DOHH2 (cell line): Measurements from ENCODE around the gene COL4A4.

Experiments
- H3F3A ChIP-seq: fragments of 200-600 bp; sonication (generic), shearing (Covaris generic); 2 replicates; pipeline ENCODE4 v1.6.0; 2016; ENCODE audit warnings: antibody characterized with exemption, mild to moderate bottlenecking; ENCODE audit not compliant: control insufficient read depth, insufficient read depth
- H3K27ac ChIP-seq: fragments of 200-600 bp; sonication (generic); 2 replicates; pipeline ENCODE4 v1.5.1; 2014; ENCODE audit warnings: low read depth, mild to moderate bottlenecking, low read length, moderate library complexity
- H3K27me3 ChIP-seq: fragments of 200-600 bp; sonication (generic); 2 replicates; pipeline ENCODE4 v1.6.1; 2014; ENCODE audit warnings: mild to moderate bottlenecking, low read length, mixed read lengths; ENCODE audit not compliant: control insufficient read depth
- H3K36me3 ChIP-seq: fragments of 200-600 bp; sonication (generic); 2 replicates; pipeline ENCODE4 v1.6.1; 2014; ENCODE audit warnings: mild to moderate bottlenecking, low read length, moderate library complexity, mixed read lengths; ENCODE audit not compliant: control insufficient read depth
- H3K4me1 ChIP-seq: fragments of 200-600 bp; sonication (generic); 2 replicates; pipeline ENCODE4 v1.6.1; 2014; ENCODE audit warnings: mild to moderate bottlenecking, low read length, mixed read lengths; ENCODE audit not compliant: control insufficient read depth
- H3K4me2 ChIP-seq: fragments of 200-600 bp; sonication (generic); 2 replicates; pipeline ENCODE4 v1.6.0; 2014; ENCODE audit warnings: mild to moderate bottlenecking, low read length, moderate library complexity
- H3K4me3 ChIP-seq: fragments of 200-600 bp; sonication (generic); 2 replicates; pipeline ENCODE4 v1.5.1; 2014; ENCODE audit warnings: mild to moderate bottlenecking, low read length, mixed read lengths
- H3K79me2 ChIP-seq: fragments of 200-600 bp; sonication (generic); 2 replicates; pipeline ENCODE4 v1.6.1; 2014; ENCODE audit warnings: mild to moderate bottlenecking, low read length, mixed read lengths; ENCODE audit not compliant: control insufficient read depth
- H3K9me2 ChIP-seq: fragments of 200-600 bp; sonication (generic); replicated peaks from 2 replicates; pipeline ENCODE4 v1.6.1; 2014; ENCODE audit warnings: mild to moderate bottlenecking, low read length, mixed read lengths; ENCODE audit not compliant: control insufficient read depth
- H3K9me3 ChIP-seq: fragments of 200-600 bp; sonication (generic); 2 replicates; pipeline ENCODE4 v1.6.1; 2014; ENCODE audit warnings: antibody characterized with exemption, low read length, mixed read lengths; ENCODE audit not compliant: control insufficient read depth, insufficient read depth
- H4K20me1 ChIP-seq: fragments of 200-600 bp; sonication (generic); 2 replicates; pipeline ENCODE4 v1.6.0; 2014; ENCODE audit warnings: low read depth, mild to moderate bottlenecking, antibody characterized with exemption, low read length, moderate library complexity; ENCODE audit not compliant: control insufficient read depth, insufficient read depth
- EZH2phosphoT487 ChIP-seq: fragments of 200-600 bp; sonication (generic); IDR thresholded peaks from 2 replicates; pipeline ENCODE4 v1.6.1; 2017; ENCODE audit warnings: borderline replicate concordance, mild to moderate bottlenecking, antibody characterized with exemption, low read length, moderate library complexity, mixed read lengths
- TF ChIP-seq, protein P1 (sequence below): fragments of 200-600 bp; sonication (generic); IDR thresholded peaks from one replicate; pipeline ENCODE4 v1.5.1; 2014; ENCODE audit warnings: antibody characterized with exemption, mild to moderate bottlenecking, low read depth, low read length; ENCODE audit not compliant: poor library complexity, severe bottlenecking

The COL4A4 gene

DNA sequence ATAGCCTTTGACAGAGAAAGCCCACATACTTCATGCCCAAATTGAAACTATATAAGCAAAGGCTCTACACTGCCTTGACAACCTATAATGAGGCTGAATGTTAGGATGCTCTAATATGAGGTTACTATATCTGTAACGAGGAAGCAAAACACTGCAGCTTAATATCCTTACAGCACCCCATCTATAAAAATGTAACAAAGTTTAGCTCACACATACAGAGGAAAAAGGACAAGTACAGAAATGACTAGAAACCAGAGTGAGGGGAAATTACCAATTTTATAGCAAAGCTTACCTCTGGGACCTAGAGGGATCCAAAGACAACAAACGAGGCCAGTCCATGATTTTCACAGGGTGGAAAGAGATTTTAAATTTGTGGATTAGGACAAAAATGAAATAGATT lies 138.5 kb downstream of the COL4A4 start:
- H3K27me3 ChIP-seq: no peaks in the 10 kb centered on the region
- no peak overlapping the region for H3K4me2 ChIP-seq
- no peaks in the 10 kb centered on the region for H3K9me3 ChIP-seq
- no peaks in the 10 kb centered on the region for H3F3A ChIP-seq
- H3K36me3 ChIP-seq: no peaks in the 10 kb centered on the region
- no peaks in the 10 kb centered on the region for H3K9me2 ChIP-seq
- no peak overlapping the region for H3K4me3 ChIP-seq
- H3K4me1 ChIP-seq: peaks cover 5% of the 10 kb centered on the region
- TF ChIP-seq, protein P1, sequence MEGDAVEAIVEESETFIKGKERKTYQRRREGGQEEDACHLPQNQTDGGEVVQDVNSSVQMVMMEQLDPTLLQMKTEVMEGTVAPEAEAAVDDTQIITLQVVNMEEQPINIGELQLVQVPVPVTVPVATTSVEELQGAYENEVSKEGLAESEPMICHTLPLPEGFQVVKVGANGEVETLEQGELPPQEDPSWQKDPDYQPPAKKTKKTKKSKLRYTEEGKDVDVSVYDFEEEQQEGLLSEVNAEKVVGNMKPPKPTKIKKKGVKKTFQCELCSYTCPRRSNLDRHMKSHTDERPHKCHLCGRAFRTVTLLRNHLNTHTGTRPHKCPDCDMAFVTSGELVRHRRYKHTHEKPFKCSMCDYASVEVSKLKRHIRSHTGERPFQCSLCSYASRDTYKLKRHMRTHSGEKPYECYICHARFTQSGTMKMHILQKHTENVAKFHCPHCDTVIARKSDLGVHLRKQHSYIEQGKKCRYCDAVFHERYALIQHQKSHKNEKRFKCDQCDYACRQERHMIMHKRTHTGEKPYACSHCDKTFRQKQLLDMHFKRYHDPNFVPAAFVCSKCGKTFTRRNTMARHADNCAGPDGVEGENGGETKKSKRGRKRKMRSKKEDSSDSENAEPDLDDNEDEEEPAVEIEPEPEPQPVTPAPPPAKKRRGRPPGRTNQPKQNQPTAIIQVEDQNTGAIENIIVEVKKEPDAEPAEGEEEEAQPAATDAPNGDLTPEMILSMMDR: no peak
- no peak for TF ChIP-seq EZH2phosphoT487
- H3K27ac ChIP-seq: no peak overlapping the region
- no peaks in the 10 kb centered on the region for H4K20me1 ChIP-seq
- H3K79me2 ChIP-seq: no peaks in the 10 kb centered on the region

DNA sequence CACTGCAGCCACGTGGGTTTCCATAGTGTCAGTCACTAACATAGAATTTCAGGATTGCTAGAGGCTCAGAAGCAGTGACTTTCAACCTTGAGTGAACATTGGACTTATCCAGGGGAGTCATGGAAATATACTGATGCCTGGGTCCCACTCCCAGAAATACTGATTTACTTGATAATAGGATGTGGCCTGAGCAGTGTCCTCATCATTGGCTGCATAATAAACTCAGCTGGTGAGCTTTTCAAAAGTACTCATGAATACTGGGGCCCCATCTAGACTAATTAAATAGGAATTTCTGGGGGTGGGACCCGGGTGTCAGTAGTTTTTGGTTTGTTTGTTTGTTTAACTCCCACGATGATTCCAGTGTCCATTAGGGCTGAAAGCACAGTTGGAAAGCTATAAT lies 141.4 kb downstream of the COL4A4 start:
- H3K9me2 ChIP-seq: no peaks in the 10 kb centered on the region
- H3K9me3 ChIP-seq: no peaks in the 10 kb centered on the region
- no peak overlapping the region for H3K27ac ChIP-seq
- H3K4me3 ChIP-seq: no peak overlapping the region
- H4K20me1 ChIP-seq: no peaks in the 10 kb centered on the region
- no peaks in the 10 kb centered on the region for H3K79me2 ChIP-seq
- H3K36me3 ChIP-seq: no peaks in the 10 kb centered on the region
- no peaks in the 10 kb centered on the region for H3K27me3 ChIP-seq
- TF ChIP-seq, protein P1: no peak
- no peak for TF ChIP-seq EZH2phosphoT487
- H3K4me2 ChIP-seq: no peak overlapping the region
- H3F3A ChIP-seq: no peaks in the 10 kb centered on the region
- H3K4me1 ChIP-seq: no peaks in the 10 kb centered on the region

DNA sequence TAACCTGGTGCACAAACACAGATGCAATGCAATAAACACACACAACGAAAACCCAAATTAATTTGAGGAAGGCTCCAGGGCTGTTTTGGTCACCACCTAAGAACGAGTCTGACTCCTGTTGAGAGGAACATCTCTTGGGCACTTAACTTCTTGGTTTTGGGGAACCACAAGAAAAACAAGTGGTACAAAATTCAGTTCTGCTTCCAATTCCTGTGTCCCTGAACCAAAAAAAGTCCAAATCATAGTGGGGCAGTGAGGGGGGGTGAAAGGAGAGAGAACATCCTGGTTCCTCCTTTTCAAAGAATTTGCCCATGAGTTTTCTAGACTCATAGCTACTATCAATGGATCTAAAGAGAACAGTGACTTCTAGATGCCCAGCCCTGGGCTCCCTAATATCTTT lies 143.6 kb downstream of the COL4A4 start:
- Histone ChIP-seq H3K4me2 (no peak overlapping the region), H3K4me1 (no peaks in the 10 kb centered on the region), H3K4me3 (no peak overlapping the region), H3K27me3 (no peaks in the 10 kb centered on the region), H3K9me3 (no peaks in the 10 kb centered on the region), H4K20me1 (no peaks in the 10 kb centered on the region), H3K36me3 (no peaks in the 10 kb centered on the region), H3K9me2 (no peaks in the 10 kb centered on the region), H3K27ac (no peak overlapping the region), H3F3A (no peaks in the 10 kb centered on the region), H3K79me2 (no peaks in the 10 kb centered on the region)
- TF ChIP-seq, protein P1: no peak
- no peak for TF ChIP-seq EZH2phosphoT487

DNA sequence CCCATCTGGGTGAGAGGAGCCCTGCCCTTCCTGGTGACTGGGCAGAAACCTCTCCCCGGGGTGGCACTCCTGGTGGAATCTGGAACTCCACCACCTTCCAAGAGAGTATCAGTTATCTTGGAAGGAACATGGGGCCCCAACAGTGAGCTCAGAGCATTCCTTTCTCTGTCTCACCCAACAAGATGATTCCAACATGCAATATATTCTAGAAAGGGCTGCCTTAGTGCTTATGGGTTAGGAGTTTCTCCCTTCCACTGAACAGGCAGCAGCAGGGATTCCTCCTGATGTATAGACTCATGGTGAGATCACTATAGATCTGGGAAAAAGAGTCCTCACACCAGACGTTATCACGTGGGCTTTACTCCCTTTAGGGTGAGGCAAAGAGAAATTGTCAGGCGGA lies 147.1 kb downstream of the COL4A4 start:
- no peaks in the 10 kb centered on the region for H3K79me2 ChIP-seq
- no peaks in the 10 kb centered on the region for H4K20me1 ChIP-seq
- no peaks in the 10 kb centered on the region for H3K27me3 ChIP-seq
- TF ChIP-seq, protein P1: no peak
- TF ChIP-seq EZH2phosphoT487: no peak
- no peaks in the 10 kb centered on the region for H3F3A ChIP-seq
- H3K4me3 ChIP-seq: no peak overlapping the region
- H3K9me2 ChIP-seq: no peaks in the 10 kb centered on the region
- no peaks in the 10 kb centered on the region for H3K9me3 ChIP-seq
- H3K4me2 ChIP-seq: no peak overlapping the region
- H3K36me3 ChIP-seq: no peaks in the 10 kb centered on the region
- no peaks in the 10 kb centered on the region for H3K4me1 ChIP-seq
- no peak overlapping the region for H3K27ac ChIP-seq
